HTERT RPE-1 (cell line): Measurements from ENCODE around the gene GHR.

Source experiments
- in situ Hi-C: fragments of 300-500 bp; cut with MboI; formaldehyde crosslinking; loops from 4 replicates; pipeline ENCODE4 v1.14.3; 2020; ENCODE audit warnings: low sequenced_read_pairs

GHR gene

GRCh38 chr5:42761791-42762190, 338.6 kb downstream of the GHR start:
- in situ Hi-C loops: no loop called here

GRCh38 chr5:42767491-42768105, 344.4 kb downstream of the GHR start:
- in situ Hi-C loops: no loop called here

- in situ Hi-C loops: no loop called here
Measured at GRCh38 chr5:42768106-42768504, 344.9 kb downstream of the GHR start.

GRCh38 chr5:42770003-42770402, 346.8 kb downstream of the GHR start:
- in situ Hi-C loops: no loop called here
